WTC11 (cell line): Measurements from ENCODE around the gene MRPS14. TPM values are rescaled to one million over a fixed set of nuclear protein-coding genes. Genes with fewer than 3 reads are reported as not detected.

Experiments
- ATAC-seq: fragments of 200-7000 bp; cut with Tn5 transposase; 2 replicates; pipeline ENCODE4 v1.10.0; 2021; ENCODE audit warnings: mild to moderate bottlenecking, moderate library complexity
- CTCF ChIA-PET: fragments of 300-600 bp; sonication (Branson Sonifier 250); formaldehyde crosslinking; loops from one replicate; lab custom pipeline; 2021; ENCODE audit warnings: antibody characterized with exemption; lab: Charles Lee
- POLR2A ChIA-PET: fragments of 350-600 bp; sonication (Branson Sonifier 250); formaldehyde crosslinking; loops from one replicate; lab custom pipeline; 2021; ENCODE audit warnings: antibody characterized with exemption; lab: Charles Lee
- DNase-seq: peaks from one replicate; pipeline ENCODE4 v3.0.0; 2021; ENCODE audit warnings: low spot score
- H3K27ac Mint-ChIP-seq: 2 replicates; pipeline ENCODE4 v1.8.0; 2021; ENCODE audit warnings: mixed read lengths
- H3K27me3 Mint-ChIP-seq: 2 replicates; pipeline ENCODE4 v1.8.0; 2021; ENCODE audit warnings: low read depth, mild to moderate bottlenecking, moderate library complexity, mixed read lengths
- H3K36me3 Mint-ChIP-seq: 2 replicates; pipeline ENCODE4 v1.8.0; 2021; ENCODE audit warnings: mixed read lengths
- H3K4me1 Mint-ChIP-seq: 2 replicates; pipeline ENCODE4 v1.8.0; 2022; ENCODE audit warnings: mixed read lengths
- H3K4me3 Mint-ChIP-seq: 2 replicates; pipeline ENCODE4 v1.8.0; 2021; ENCODE audit warnings: mild to moderate bottlenecking, moderate library complexity, mixed read lengths
- H3K9me3 Mint-ChIP-seq: 2 replicates; pipeline ENCODE4 v1.8.0; 2021; ENCODE audit warnings: mixed read lengths
- AFF4 ChIP-seq: sonication (generic); formaldehyde crosslinking; IDR thresholded peaks from 2 replicates; pipeline ENCODE4 v1.8.1; 2023; ENCODE audit warnings: mild to moderate bottlenecking, missing genetic modification reagents, borderline replicate concordance
- AR ChIP-seq: fragments of 250-450 bp; sonication (Bioruptor Pico); IDR thresholded peaks from 2 replicates; pipeline ENCODE4 v1.9.0; 2021; ENCODE audit warnings: mild to moderate bottlenecking
- CTCF ChIP-seq: fragments of 200-600 bp; IDR thresholded peaks from 2 replicates; pipeline ENCODE4 v1.8.0; 2022; ENCODE audit warnings: antibody characterized with exemption
- E2F1 ChIP-seq: sonication (generic); formaldehyde crosslinking; IDR thresholded peaks from 2 replicates; pipeline ENCODE4 v1.8.0; 2022; ENCODE audit warnings: mild to moderate bottlenecking, missing genetic modification reagents
- ELF4 ChIP-seq: sonication (generic); formaldehyde crosslinking; IDR thresholded peaks from 2 replicates; pipeline ENCODE4 v1.8.1; 2022; ENCODE audit warnings: low read depth, mild to moderate bottlenecking, moderate library complexity, missing genetic modification reagents
- FOXJ3 ChIP-seq: sonication (generic); formaldehyde crosslinking; IDR thresholded peaks from 2 replicates; pipeline ENCODE4 v1.9.0; 2021; ENCODE audit warnings: missing genetic modification reagents, mild to moderate bottlenecking, borderline replicate concordance
- FOXK1 ChIP-seq: sonication (generic); formaldehyde crosslinking; IDR thresholded peaks from 2 replicates; pipeline ENCODE4 v1.8.0; 2022; ENCODE audit warnings: mild to moderate bottlenecking, moderate library complexity, missing genetic modification reagents
- KAT7 ChIP-seq: sonication (generic); formaldehyde crosslinking; IDR thresholded peaks from 2 replicates; pipeline ENCODE4 v1.8.1; 2023; ENCODE audit warnings: missing genetic modification reagents, mild to moderate bottlenecking, borderline replicate concordance
- MAX ChIP-seq: sonication (generic); formaldehyde crosslinking; IDR thresholded peaks from 2 replicates; pipeline ENCODE4 v1.8.0; 2022; ENCODE audit warnings: mild to moderate bottlenecking, missing genetic modification reagents
- MXD4 ChIP-seq: fragments of 250-450 bp; sonication (Bioruptor Pico); IDR thresholded peaks from 2 replicates; pipeline ENCODE4 v1.8.0; 2021; ENCODE audit warnings: mild to moderate bottlenecking, moderate library complexity, borderline replicate concordance
- TEAD1 ChIP-seq: sonication (generic); formaldehyde crosslinking; IDR thresholded peaks from 2 replicates; pipeline ENCODE4 v1.8.0; 2022; ENCODE audit warnings: mild to moderate bottlenecking, missing genetic modification reagents
- ZNF423 ChIP-seq: fragments of 250-450 bp; sonication (Bioruptor Pico); IDR thresholded peaks from 2 replicates; pipeline ENCODE4 v2.1.2; 2022; ENCODE audit warnings: mild to moderate bottlenecking, moderate library complexity
- total RNA-seq: library from RNA; stranded (reverse); gene quantifications from 3 replicates; pipeline ENCODE4 v1.2.3, GENCODE V29; 2021

Gene MRPS14
- total RNA-seq, 1 experiment from 2014 or later = 30.4 TPM

GRCh38 chr1:174988539-174988938 is 34.7 kb downstream of the MRPS14 start:
- Mint-ChIP-seq H3K27me3 (no peaks in the 10 kb centered on the region), H3K9me3 (no peaks in the 10 kb centered on the region), H3K27ac (no peak overlapping the region), H3K4me1 (no peaks in the 10 kb centered on the region), H3K4me3 (no peak overlapping the region), H3K36me3 (peaks cover 57% of the 10 kb centered on the region)
- DNase-seq = no peak
- TF ChIP-seq CTCF (no peak), FOXK1 (CRISPR knock-in tag) (no peak), MXD4 (CRISPR knock-in tag) (no peak), KAT7 (CRISPR knock-in tag) (no peak)
- ATAC-seq = no peak
- POLR2A ChIA-PET = no interaction called here
- CTCF ChIA-PET = no interaction called here

- ATAC-seq = no peak
- no peaks in the 10 kb centered on the region for H3K4me1 Mint-ChIP-seq
- H3K4me3 Mint-ChIP-seq = no peak overlapping the region
- peaks cover 79% of the 10 kb centered on the region for H3K36me3 Mint-ChIP-seq
- ChIA-PET POLR2A (no interaction called here), CTCF (interaction anchor here (1.4 kb wide), 1 partner anchor 14 kb away, joined by 5 read pairs; no protein-coding TSS in a partner anchor)
- H3K27me3 Mint-ChIP-seq = no peaks in the 10 kb centered on the region
- DNase-seq = no peak
- no peak overlapping the region for H3K27ac Mint-ChIP-seq
- no peak for TF ChIP-seq AR (CRISPR knock-in tag)
- TF ChIP-seq MAX (CRISPR knock-in tag) = no peak
- no peak for TF ChIP-seq AFF4
- no peak for TF ChIP-seq TEAD1 (CRISPR knock-in tag)
- TF ChIP-seq ZNF423 (CRISPR knock-in tag) = no peak
- TF ChIP-seq CTCF = no peak
- no peak for TF ChIP-seq FOXJ3
- TF ChIP-seq MXD4 (CRISPR knock-in tag) = no peak
- TF ChIP-seq E2F1 (CRISPR knock-in tag) = no peak
- no peak for TF ChIP-seq ELF4
- no peaks in the 10 kb centered on the region for H3K9me3 Mint-ChIP-seq
Measured at GRCh38 chr1:174984952-174985351, 38.3 kb downstream of the MRPS14 start.
